ENCODE data around the gene SMYD3. TPM values are rescaled to one million over a fixed set of nuclear protein-coding genes. Genes with fewer than 3 reads are reported as not detected.

SMYD3 gene
- total RNA-seq, 4 donors from 2014 or later = 7.6 to 26.3 (median 13.4) TPM

GRCh38 chr1:245871915-245872314, 635.2 kb downstream of the SMYD3 start:
- DNase-seq (ENCODE audit: low spot score) (no peak), ATAC-seq (ENCODE audit: low FRiP score) (no peak)
- TF ChIP-seq, protein P1, sequence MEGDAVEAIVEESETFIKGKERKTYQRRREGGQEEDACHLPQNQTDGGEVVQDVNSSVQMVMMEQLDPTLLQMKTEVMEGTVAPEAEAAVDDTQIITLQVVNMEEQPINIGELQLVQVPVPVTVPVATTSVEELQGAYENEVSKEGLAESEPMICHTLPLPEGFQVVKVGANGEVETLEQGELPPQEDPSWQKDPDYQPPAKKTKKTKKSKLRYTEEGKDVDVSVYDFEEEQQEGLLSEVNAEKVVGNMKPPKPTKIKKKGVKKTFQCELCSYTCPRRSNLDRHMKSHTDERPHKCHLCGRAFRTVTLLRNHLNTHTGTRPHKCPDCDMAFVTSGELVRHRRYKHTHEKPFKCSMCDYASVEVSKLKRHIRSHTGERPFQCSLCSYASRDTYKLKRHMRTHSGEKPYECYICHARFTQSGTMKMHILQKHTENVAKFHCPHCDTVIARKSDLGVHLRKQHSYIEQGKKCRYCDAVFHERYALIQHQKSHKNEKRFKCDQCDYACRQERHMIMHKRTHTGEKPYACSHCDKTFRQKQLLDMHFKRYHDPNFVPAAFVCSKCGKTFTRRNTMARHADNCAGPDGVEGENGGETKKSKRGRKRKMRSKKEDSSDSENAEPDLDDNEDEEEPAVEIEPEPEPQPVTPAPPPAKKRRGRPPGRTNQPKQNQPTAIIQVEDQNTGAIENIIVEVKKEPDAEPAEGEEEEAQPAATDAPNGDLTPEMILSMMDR (IDR thresholded peaks at IDR 0.05) = no peak

DNA sequence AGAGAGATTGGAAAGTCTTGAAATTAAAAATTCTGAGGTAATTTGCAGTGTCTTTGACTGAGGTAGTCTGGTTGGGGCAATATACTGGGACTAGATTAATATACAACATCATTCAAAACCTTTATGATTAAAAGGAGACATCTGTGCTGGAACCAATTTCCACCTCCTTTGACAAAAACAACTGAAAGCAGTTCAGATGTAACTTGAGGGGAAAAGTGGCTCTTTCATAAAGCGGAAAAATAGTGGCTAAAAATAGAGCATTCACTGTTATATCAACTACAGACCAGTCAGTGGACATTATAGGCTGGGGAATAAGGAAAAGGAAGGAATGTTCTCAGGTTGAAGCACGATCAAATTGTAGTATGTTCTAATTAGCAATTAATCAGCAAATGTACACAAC, 635.9 kb downstream of the SMYD3 start:
- DNase-seq (ENCODE audit: low spot score) (no peak), ATAC-seq (ENCODE audit: low FRiP score) (no peak)
- TF ChIP-seq, protein P1 (IDR thresholded peaks at IDR 0.05) = no peak

- TF ChIP-seq, protein P1 (IDR thresholded peaks at IDR 0.05) = no peak
- ATAC-seq (ENCODE audit: low FRiP score) = no peak
- no peak for DNase-seq (ENCODE audit: low spot score)
These were observed 636.4 kb downstream of the SMYD3 start for GRCh38 chr1:245870698-245871097.

DNA sequence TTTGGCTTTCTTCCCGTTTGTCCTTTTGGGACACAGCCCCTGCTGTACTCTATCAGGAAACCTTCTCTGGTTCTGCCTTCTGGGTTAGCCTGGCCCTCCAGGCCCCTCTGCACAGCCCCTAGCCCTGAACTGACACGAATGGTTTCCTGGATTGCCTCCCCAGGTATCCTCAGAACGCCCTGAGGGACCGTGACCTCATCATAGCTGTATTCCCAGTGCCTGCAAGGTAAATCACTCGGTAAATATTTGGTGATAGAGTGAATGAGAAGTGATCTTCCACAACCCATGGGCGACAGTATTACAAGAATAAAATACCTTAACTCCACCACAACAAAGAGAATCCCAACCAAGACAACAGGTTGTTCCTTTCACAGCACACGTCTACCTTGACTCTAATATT, 637.2 kb downstream of the SMYD3 start:
- no peak for ATAC-seq (ENCODE audit: low FRiP score)
- TF ChIP-seq, protein P1 (IDR thresholded peaks at IDR 0.05) = no peak

DNA sequence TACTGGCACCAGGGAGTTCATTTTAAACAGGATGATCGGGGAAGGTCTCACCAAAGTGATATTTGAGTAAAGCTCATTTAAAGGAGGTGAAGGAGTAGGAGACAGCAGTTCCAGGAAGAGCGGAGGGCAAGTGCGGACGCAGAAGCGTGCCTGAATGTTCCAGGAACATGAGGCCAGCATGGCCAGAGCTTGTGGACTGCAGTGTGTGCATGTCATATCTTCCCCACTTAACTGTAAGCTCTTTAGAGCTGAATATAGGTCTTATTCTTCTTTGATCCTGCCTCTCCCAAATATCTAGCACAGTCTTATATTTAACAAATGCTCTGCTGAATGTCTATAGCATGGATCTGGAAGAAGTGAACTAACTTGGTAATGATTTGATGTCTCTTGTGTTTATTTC, 639.3 kb downstream of the SMYD3 start:
- TF ChIP-seq, protein P1 (IDR thresholded peaks at IDR 0.05) = no peak
- DNase-seq (ENCODE audit: low spot score) (no peak), ATAC-seq (ENCODE audit: low FRiP score) (no peak)

More for the DNA sequence above, 637.2 kb downstream of the SMYD3 start:
- DNase-seq (ENCODE audit: low spot score) = no peak

DNA sequence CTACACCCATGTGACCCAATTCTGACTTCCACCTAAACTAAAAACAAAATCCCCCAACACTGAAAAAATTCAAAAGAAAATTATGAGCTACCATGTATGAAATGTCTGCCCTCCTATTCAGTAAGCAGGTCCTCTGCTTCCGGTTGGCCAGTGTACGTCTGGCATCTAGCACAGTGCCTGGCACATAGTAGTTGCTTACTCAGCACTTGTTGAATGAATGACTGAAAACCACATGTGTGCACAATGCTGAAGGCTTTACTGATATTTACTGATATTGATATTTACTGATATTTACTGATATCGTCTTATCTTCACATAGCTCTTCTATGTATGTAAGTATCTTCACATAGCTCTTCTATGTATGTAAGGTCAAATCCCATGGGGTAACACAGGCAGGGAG, 642.2 kb downstream of the SMYD3 start:
- no peak for ATAC-seq (ENCODE audit: low FRiP score)
- TF ChIP-seq, protein P1 (IDR thresholded peaks at IDR 0.05) = no peak
- DNase-seq (ENCODE audit: low spot score) = no peak

GRCh38 chr1:245863566-245864184, 643.4 kb downstream of the SMYD3 start:
- DNase-seq (ENCODE audit: low spot score) (no peak), ATAC-seq (ENCODE audit: low FRiP score) (no peak)
- TF ChIP-seq, protein P1 (IDR thresholded peaks at IDR 0.05) = no peak

Measured in omental fat pad (tissue), 4 donors.